ENCODE measurements around the gene UBE2E2. TPM values are rescaled to one million over a fixed set of nuclear protein-coding genes. Genes with fewer than 3 reads are reported as not detected.

Gene UBE2E2
- total RNA-seq, 1 donor from 2014 or later: 42.4 TPM

DNA sequence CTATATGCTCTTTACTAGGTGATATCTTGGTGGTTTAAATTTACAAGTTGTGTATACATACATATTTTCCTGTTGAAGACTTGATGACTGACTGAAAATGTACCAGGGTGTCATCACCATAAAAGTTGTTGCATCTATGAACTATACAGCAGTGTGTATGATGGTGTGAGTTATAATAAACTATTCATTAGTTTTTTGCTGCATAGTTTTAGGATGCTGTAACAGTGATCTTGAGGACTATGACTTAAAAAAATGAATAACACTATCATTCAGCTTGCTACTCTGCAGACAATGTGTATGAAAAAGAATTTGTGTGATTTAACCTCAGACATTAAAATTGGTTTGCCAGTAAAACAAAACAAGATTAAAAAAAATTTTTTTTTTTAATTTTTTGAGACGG is 49.0 kb downstream of the UBE2E2 start:
- H3K4me3 Mint-ChIP-seq (ENCODE audit: unreplicated experiment): no peak overlapping the region
- no peaks in the 10 kb centered on the region for H3K36me3 Mint-ChIP-seq (ENCODE audit: unreplicated experiment)
- TF ChIP-seq, protein P1, sequence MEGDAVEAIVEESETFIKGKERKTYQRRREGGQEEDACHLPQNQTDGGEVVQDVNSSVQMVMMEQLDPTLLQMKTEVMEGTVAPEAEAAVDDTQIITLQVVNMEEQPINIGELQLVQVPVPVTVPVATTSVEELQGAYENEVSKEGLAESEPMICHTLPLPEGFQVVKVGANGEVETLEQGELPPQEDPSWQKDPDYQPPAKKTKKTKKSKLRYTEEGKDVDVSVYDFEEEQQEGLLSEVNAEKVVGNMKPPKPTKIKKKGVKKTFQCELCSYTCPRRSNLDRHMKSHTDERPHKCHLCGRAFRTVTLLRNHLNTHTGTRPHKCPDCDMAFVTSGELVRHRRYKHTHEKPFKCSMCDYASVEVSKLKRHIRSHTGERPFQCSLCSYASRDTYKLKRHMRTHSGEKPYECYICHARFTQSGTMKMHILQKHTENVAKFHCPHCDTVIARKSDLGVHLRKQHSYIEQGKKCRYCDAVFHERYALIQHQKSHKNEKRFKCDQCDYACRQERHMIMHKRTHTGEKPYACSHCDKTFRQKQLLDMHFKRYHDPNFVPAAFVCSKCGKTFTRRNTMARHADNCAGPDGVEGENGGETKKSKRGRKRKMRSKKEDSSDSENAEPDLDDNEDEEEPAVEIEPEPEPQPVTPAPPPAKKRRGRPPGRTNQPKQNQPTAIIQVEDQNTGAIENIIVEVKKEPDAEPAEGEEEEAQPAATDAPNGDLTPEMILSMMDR (IDR thresholded peaks at IDR 0.05): no peak
- DNase-seq (ENCODE audit: extremely low spot score, unreplicated experiment): no peak
- H3K27ac Mint-ChIP-seq (ENCODE audit: unreplicated experiment): no peak overlapping the region
- peaks cover 14% of the 10 kb centered on the region for H3K4me1 Mint-ChIP-seq (ENCODE audit: unreplicated experiment)
- no peaks in the 10 kb centered on the region for H3K27me3 Mint-ChIP-seq (ENCODE audit: unreplicated experiment)
- H3K9me3 Mint-ChIP-seq (ENCODE audit: unreplicated experiment): no peaks in the 10 kb centered on the region

- no peak for DNase-seq (ENCODE audit: extremely low spot score, unreplicated experiment)
- Mint-ChIP-seq H3K27me3 (ENCODE audit: unreplicated experiment) (no peaks in the 10 kb centered on the region), H3K4me3 (ENCODE audit: unreplicated experiment) (no peak overlapping the region), H3K9me3 (ENCODE audit: unreplicated experiment) (no peaks in the 10 kb centered on the region), H3K4me1 (ENCODE audit: unreplicated experiment) (peaks cover 19% of the 10 kb centered on the region), H3K36me3 (ENCODE audit: unreplicated experiment) (no peaks in the 10 kb centered on the region), H3K27ac (ENCODE audit: unreplicated experiment) (no peak overlapping the region)
- TF ChIP-seq, protein P1 (IDR thresholded peaks at IDR 0.05): no peak
These were observed 50.1 kb downstream of the UBE2E2 start for GRCh38 chr3:23253214-23253613.

DNA sequence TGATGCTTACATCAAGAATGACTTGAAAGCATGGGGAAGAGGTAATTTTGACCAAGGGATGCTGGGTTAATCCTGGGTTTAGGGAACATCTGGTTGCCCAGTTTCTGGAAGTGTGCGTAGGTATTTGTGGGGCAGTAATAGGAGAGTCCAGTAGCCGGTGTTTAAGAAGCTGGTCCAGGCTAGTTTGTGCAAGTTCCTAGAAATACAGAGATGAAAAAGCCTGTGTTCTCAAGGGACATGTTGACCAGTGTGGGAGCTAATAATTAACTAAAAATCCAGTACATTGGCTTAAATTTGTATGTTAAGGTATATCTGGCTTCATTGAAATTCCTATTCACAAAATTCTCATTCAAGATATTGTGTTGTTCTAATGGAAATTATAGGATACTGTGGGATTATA is 51.2 kb downstream of the UBE2E2 start:
- H3K27me3 Mint-ChIP-seq (ENCODE audit: unreplicated experiment): no peaks in the 10 kb centered on the region
- no peak for DNase-seq (ENCODE audit: extremely low spot score, unreplicated experiment)
- TF ChIP-seq, protein P1 (IDR thresholded peaks at IDR 0.05): no peak
- H3K27ac Mint-ChIP-seq (ENCODE audit: unreplicated experiment): no peak overlapping the region
- H3K4me3 Mint-ChIP-seq (ENCODE audit: unreplicated experiment): no peak overlapping the region
- H3K4me1 Mint-ChIP-seq (ENCODE audit: unreplicated experiment): peaks cover 15% of the 10 kb centered on the region
- H3K36me3 Mint-ChIP-seq (ENCODE audit: unreplicated experiment): no peaks in the 10 kb centered on the region
- H3K9me3 Mint-ChIP-seq (ENCODE audit: unreplicated experiment): no peaks in the 10 kb centered on the region

- DNase-seq (ENCODE audit: extremely low spot score, unreplicated experiment): no peak
- Mint-ChIP-seq H3K9me3 (ENCODE audit: unreplicated experiment) (no peaks in the 10 kb centered on the region), H3K4me1 (ENCODE audit: unreplicated experiment) (peaks cover 15% of the 10 kb centered on the region), H3K27me3 (ENCODE audit: unreplicated experiment) (no peaks in the 10 kb centered on the region), H3K36me3 (ENCODE audit: unreplicated experiment) (no peaks in the 10 kb centered on the region), H3K27ac (ENCODE audit: unreplicated experiment) (no peak overlapping the region), H3K4me3 (ENCODE audit: unreplicated experiment) (no peak overlapping the region)
- TF ChIP-seq, protein P1 (IDR thresholded peaks at IDR 0.05): no peak
These were observed 51.7 kb downstream of the UBE2E2 start for GRCh38 chr3:23254835-23255234.

- Mint-ChIP-seq H3K4me1 (ENCODE audit: unreplicated experiment) (peaks cover 11% of the 10 kb centered on the region), H3K27ac (ENCODE audit: unreplicated experiment) (no peak overlapping the region), H3K27me3 (ENCODE audit: unreplicated experiment) (no peaks in the 10 kb centered on the region), H3K36me3 (ENCODE audit: unreplicated experiment) (no peaks in the 10 kb centered on the region), H3K4me3 (ENCODE audit: unreplicated experiment) (no peak overlapping the region), H3K9me3 (ENCODE audit: unreplicated experiment) (peaks cover 4% of the 10 kb centered on the region)
- TF ChIP-seq, protein P1 (IDR thresholded peaks at IDR 0.05): no peak
- DNase-seq (ENCODE audit: extremely low spot score, unreplicated experiment): no peak
These were observed 53.8 kb downstream of the UBE2E2 start for GRCh38 chr3:23256741-23257435.
